NB4 (cell line): ENCODE data around the gene DYNC1I1.

Source experiments
- MYC ChIP-seq: IDR thresholded peaks from 2 replicates; pipeline ENCODE4 v1.6.1; 2011; ENCODE audit warnings: low read depth, low read length
- POLR2A ChIP-seq: IDR thresholded peaks from 2 replicates; pipeline ENCODE4 v1.6.1; 2011; ENCODE audit warnings: mild to moderate bottlenecking; ENCODE audit not compliant: insufficient read length; ENCODE audit errors: extremely low read depth
- TF ChIP-seq, protein P1 (sequence below): IDR thresholded peaks from one replicate; pipeline ENCODE4 v1.5.1; 2012; ENCODE audit warnings: low read depth, low read length
- TF ChIP-seq, protein P2 (sequence below): IDR thresholded peaks from 2 replicates; pipeline ENCODE4 v1.6.1; 2011; ENCODE audit warnings: low read depth, low read length

DNA sequence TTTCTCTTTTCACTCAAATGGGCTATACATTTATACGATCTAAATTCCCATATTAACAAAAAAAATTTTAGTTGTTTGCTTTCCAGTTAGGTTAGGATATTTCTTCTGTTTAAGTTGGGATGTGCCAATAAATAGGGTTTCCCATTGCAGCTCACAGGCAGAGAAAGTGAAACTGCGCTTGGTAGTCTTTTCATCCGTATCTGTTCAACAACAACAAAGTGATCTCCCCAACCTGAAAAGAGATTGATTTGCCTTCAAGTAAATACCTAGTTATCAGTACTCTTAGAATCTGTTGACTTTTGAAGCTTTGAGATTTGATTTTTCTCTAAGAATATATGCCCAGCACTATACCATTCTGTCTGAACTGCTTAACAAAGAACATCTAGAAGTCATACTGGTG lies 143.4 kb downstream of the DYNC1I1 start:
- TF ChIP-seq, protein P1, sequence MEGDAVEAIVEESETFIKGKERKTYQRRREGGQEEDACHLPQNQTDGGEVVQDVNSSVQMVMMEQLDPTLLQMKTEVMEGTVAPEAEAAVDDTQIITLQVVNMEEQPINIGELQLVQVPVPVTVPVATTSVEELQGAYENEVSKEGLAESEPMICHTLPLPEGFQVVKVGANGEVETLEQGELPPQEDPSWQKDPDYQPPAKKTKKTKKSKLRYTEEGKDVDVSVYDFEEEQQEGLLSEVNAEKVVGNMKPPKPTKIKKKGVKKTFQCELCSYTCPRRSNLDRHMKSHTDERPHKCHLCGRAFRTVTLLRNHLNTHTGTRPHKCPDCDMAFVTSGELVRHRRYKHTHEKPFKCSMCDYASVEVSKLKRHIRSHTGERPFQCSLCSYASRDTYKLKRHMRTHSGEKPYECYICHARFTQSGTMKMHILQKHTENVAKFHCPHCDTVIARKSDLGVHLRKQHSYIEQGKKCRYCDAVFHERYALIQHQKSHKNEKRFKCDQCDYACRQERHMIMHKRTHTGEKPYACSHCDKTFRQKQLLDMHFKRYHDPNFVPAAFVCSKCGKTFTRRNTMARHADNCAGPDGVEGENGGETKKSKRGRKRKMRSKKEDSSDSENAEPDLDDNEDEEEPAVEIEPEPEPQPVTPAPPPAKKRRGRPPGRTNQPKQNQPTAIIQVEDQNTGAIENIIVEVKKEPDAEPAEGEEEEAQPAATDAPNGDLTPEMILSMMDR: no peak
- no peak for TF ChIP-seq POLR2A
- TF ChIP-seq, protein P2, sequence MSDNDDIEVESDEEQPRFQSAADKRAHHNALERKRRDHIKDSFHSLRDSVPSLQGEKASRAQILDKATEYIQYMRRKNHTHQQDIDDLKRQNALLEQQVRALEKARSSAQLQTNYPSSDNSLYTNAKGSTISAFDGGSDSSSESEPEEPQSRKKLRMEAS: no peak
- TF ChIP-seq MYC: no peak
